PC-3 (cell line): ENCODE data around the gene SNAP23. TPM values are rescaled to one million over a fixed set of nuclear protein-coding genes. Genes with fewer than 3 reads are reported as not detected.

Experiments
- ATAC-seq: fragments of 200-7000 bp; cut with Tn5 transposase; 2 replicates; pipeline ENCODE4 v1.9.1; 2020; ENCODE audit warnings: mild to moderate bottlenecking, moderate library complexity
- BruUV-seq: library from RNA; stranded (reverse); fragments of 400-500 nt; replicated peaks from 2 replicates; lab custom pipeline; 2021; lab: Mats Ljungman, UMichigan
- CTCF ChIA-PET: fragments of 300-600 bp; sonication (Branson Sonifier 250); formaldehyde crosslinking; loops from one replicate; lab custom pipeline; 2022; ENCODE audit warnings: antibody characterized with exemption; lab: Charles Lee
- POLR2A ChIA-PET: fragments of 300-600 bp; sonication (Branson Sonifier 250); formaldehyde crosslinking; loops from one replicate; lab custom pipeline; 2022; ENCODE audit warnings: antibody characterized with exemption; ENCODE audit not compliant: unreplicated experiment; lab: Charles Lee
- DNase-seq: peaks from one replicate; pipeline ENCODE4 v3.0.0-alpha.2; 2015
- H2AFZ ChIP-seq: fragments of 300-600 bp; sonication (generic); 2 replicates; pipeline ENCODE4 v1.6.0; 2016; ENCODE audit warnings: antibody characterized with exemption, low read length
- H3F3A ChIP-seq: fragments of 300-600 bp; sonication (generic); one replicate; pipeline ENCODE4 v1.6.0; 2017; ENCODE audit warnings: antibody characterized with exemption, low read length, control low read depth, mild to moderate bottlenecking; ENCODE audit not compliant: unreplicated experiment
- H3K27ac ChIP-seq: fragments of 300-600 bp; sonication (generic); 2 replicates; pipeline ENCODE4 v1.5.1; 2016; ENCODE audit warnings: mild to moderate bottlenecking, low read length
- H3K27me3 ChIP-seq: fragments of 300-600 bp; sonication (generic); 2 replicates; pipeline ENCODE4 v1.6.1; 2016; ENCODE audit warnings: low read length, mixed read lengths
- H3K36me3 ChIP-seq: fragments of 300-600 bp; sonication (generic); 2 replicates; pipeline ENCODE4 v1.6.1; 2016; ENCODE audit warnings: low read depth, mixed run types, low read length, mixed read lengths
- H3K4me1 ChIP-seq: fragments of 300-600 bp; sonication (generic); 2 replicates; pipeline ENCODE4 v1.5.1; 2016; ENCODE audit warnings: low read length; ENCODE audit not compliant: insufficient read depth
- H3K4me2 ChIP-seq: fragments of 300-600 bp; sonication (generic); 2 replicates; pipeline ENCODE4 v1.6.0; 2016; ENCODE audit warnings: low read length
- H3K4me3 ChIP-seq: fragments of 300-600 bp; sonication (generic); 2 replicates; pipeline ENCODE4 v1.5.1; 2016; ENCODE audit warnings: mild to moderate bottlenecking, low read length, mixed read lengths
- H3K79me2 ChIP-seq: fragments of 300-600 bp; sonication (generic); 2 replicates; pipeline ENCODE4 v1.6.1; 2017; ENCODE audit warnings: low read length, mixed read lengths
- H3K9ac ChIP-seq: fragments of 300-600 bp; sonication (generic); 2 replicates; pipeline ENCODE4 v1.6.0; 2016; ENCODE audit warnings: mild to moderate bottlenecking, low read length
- H3K9me2 ChIP-seq: fragments of 300-600 bp; sonication (generic); replicated peaks from 2 replicates; pipeline ENCODE4 v1.6.1; 2016; ENCODE audit warnings: mixed run types, low read length, mixed read lengths
- H3K9me3 ChIP-seq: fragments of 300-600 bp; sonication (generic); 2 replicates; pipeline ENCODE4 v1.6.1; 2016; ENCODE audit warnings: low read length, mixed read lengths
- H4K20me1 ChIP-seq: fragments of 300-600 bp; sonication (generic); 2 replicates; pipeline ENCODE4 v1.6.1; 2016; ENCODE audit warnings: low read length, mixed read lengths
- CTCF ChIP-seq: fragments of 300-600 bp; sonication (generic); conservative IDR thresholded peaks from 2 replicates; pipeline ENCODE4 v1.5.1; 2017; ENCODE audit warnings: antibody characterized with exemption, low read depth, mild to moderate bottlenecking, low read length
- EZH2 ChIP-seq: fragments of 300-600 bp; sonication (generic); IDR thresholded peaks from one replicate; pipeline ENCODE4 v1.6.1; 2017; ENCODE audit warnings: antibody characterized with exemption, mild to moderate bottlenecking, low read length; ENCODE audit not compliant: unreplicated experiment
- EZH2phosphoT487 ChIP-seq: fragments of 300-600 bp; sonication (generic); IDR thresholded peaks from 2 replicates; pipeline ENCODE4 v1.6.1; 2018; ENCODE audit warnings: mild to moderate bottlenecking, antibody characterized with exemption, low read length, borderline replicate concordance
- intact Hi-C: fragments of 100-400 bp; cut with micrococcal nuclease; formaldehyde crosslinking; loops from 2 replicates; pipeline ENCODE4 v1.9.0; 2023
- total RNA-seq: library from RNA; depleted of rRNA; stranded (reverse); fragments of >200 nt; gene quantifications from 2 replicates; pipeline ENCODE4 v1.2.3, GENCODE V29; 2014

Gene SNAP23
- total RNA-seq, 1 experiment from 2014 or later = 40.2 TPM

- TF ChIP-seq EZH2phosphoT487 = no peak
- no peak for TF ChIP-seq EZH2
- no peak for TF ChIP-seq CTCF
- POLR2A ChIA-PET = no interaction called here
Observed at GRCh38 chr15:42576776-42577175, 81.3 kb downstream of the SNAP23 start.

GRCh38 chr15:42577514-42578031 is 82.1 kb downstream of the SNAP23 start:
- Histone ChIP-seq H3K9ac (no peak overlapping the region), H3K27me3 (no peaks in the 10 kb centered on the region), H2AFZ (no peak overlapping the region), H3K79me2 (peaks cover 4% of the 10 kb centered on the region; the same call in 1 of the 2 replicates), H3K27ac (no peak overlapping the region), H3K9me3 (no peaks in the 10 kb centered on the region), H3K4me3 (no peak overlapping the region), H3K4me2 (no peak overlapping the region), H3K9me2 (no peaks in the 10 kb centered on the region), H4K20me1 (no peaks in the 10 kb centered on the region), H3F3A (no peaks in the 10 kb centered on the region), H3K4me1 (peaks cover 24% of the 10 kb centered on the region), H3K36me3 (no peaks in the 10 kb centered on the region)
- ChIA-PET POLR2A (no interaction called here), CTCF (no interaction called here)
- TF ChIP-seq EZH2 = no peak
- no TSS peak for BruUV-seq
- intact Hi-C loops = no loop called here
- DNase-seq (no peak), ATAC-seq (no peak)

More at GRCh38 chr15:42576776-42577175, 81.3 kb downstream of the SNAP23 start:
- Histone ChIP-seq H4K20me1 (no peaks in the 10 kb centered on the region), H3F3A (no peaks in the 10 kb centered on the region), H3K27ac (no peak overlapping the region), H3K9me3 (no peaks in the 10 kb centered on the region), H3K9ac (no peak overlapping the region), H3K36me3 (no peaks in the 10 kb centered on the region), H3K79me2 (peaks cover 4% of the 10 kb centered on the region; the same call in 1 of the 2 replicates), H2AFZ (no peak overlapping the region), H3K4me3 (peak overlapping the region; percentile 89; the same call in 1 of the 2 replicates), H3K9me2 (no peaks in the 10 kb centered on the region), H3K4me1 (peaks cover 22% of the 10 kb centered on the region), H3K27me3 (no peaks in the 10 kb centered on the region), H3K4me2 (peak overlapping the region; percentile 100; the same call in 1 of the 2 replicates)
- ATAC-seq = no peak
- DNase-seq = no peak
- BruUV-seq = TSS peak; percentile 32
- intact Hi-C loops = no loop called here
- CTCF ChIA-PET = no interaction called here

GRCh38 chr15:42578984-42579537 is 83.6 kb downstream of the SNAP23 start:
- no peak overlapping the region for H2AFZ ChIP-seq
- H3K4me1 ChIP-seq = peaks cover 24% of the 10 kb centered on the region
- TF ChIP-seq CTCF = no peak
- TF ChIP-seq EZH2 = no peak
- TF ChIP-seq EZH2phosphoT487 = no peak
- CTCF ChIA-PET = no interaction called here
- H4K20me1 ChIP-seq = no peaks in the 10 kb centered on the region
- H3K27me3 ChIP-seq = no peaks in the 10 kb centered on the region
- BruUV-seq = no TSS peak
- no peak overlapping the region for H3K27ac ChIP-seq
- POLR2A ChIA-PET = no interaction called here
- no peak overlapping the region for H3K4me2 ChIP-seq
- H3K9me3 ChIP-seq = no peaks in the 10 kb centered on the region
- H3K4me3 ChIP-seq = no peak overlapping the region
- intact Hi-C loops = no loop called here
- ATAC-seq (no peak), DNase-seq (no peak)
- no peaks in the 10 kb centered on the region for H3K9me2 ChIP-seq
- H3K36me3 ChIP-seq = no peaks in the 10 kb centered on the region
- peaks cover 4% of the 10 kb centered on the region; the same call in 1 of the 2 replicates for H3K79me2 ChIP-seq
- no peak overlapping the region for H3K9ac ChIP-seq
- H3F3A ChIP-seq = no peaks in the 10 kb centered on the region
